Ovary (tissue), 9 donors: ENCODE data around the gene TRMT6. TPM values are rescaled to one million over a fixed set of nuclear protein-coding genes. Genes with fewer than 3 reads are reported as not detected.

Experiments
- DNase-seq, 5 donors: peaks; one replicate each; pipeline ENCODE4 v3.0.0-alpha.2; 2019 to 2020
- H3K27ac ChIP-seq, 2 donors: fragments of 200-600 bp; one replicate each; pipeline versions ENCODE4 v1.5.1 to v1.8.0; 2019 to 2022
- H3K27me3 ChIP-seq: fragments of 200-600 bp; one replicate; pipeline ENCODE4 v1.8.0; 2022
- H3K36me3 ChIP-seq: fragments of 200-600 bp; sonication (generic); one replicate; pipeline ENCODE4 v1.5.1; 2019
- H3K4me1 ChIP-seq: one replicate; pipeline ENCODE4 v1.8.1; 2013; ENCODE audit warnings: mild to moderate bottlenecking, moderate library complexity; ENCODE audit not compliant: insufficient read depth
- H3K4me3 ChIP-seq: fragments of 200-600 bp; sonication (generic); one replicate; pipeline ENCODE4 v1.5.1; 2017
- H3K9me3 ChIP-seq, 2 donors: fragments of 200-600 bp in 1 of 2; sonication (generic) in 1 of 2; one replicate each; pipeline versions ENCODE4 v1.5.1 to v1.8.1; 2013 to 2019; ENCODE audit warnings: mild to moderate bottlenecking in 1 of 2, moderate library complexity in 1 of 2
- EP300 ChIP-seq: sonication (generic); formaldehyde crosslinking; IDR thresholded peaks from one replicate; pipeline ENCODE4 v1.6.1; 2017; ENCODE audit warnings: antibody characterized with exemption
- POLR2A ChIP-seq: fragments of 450-650 bp; IDR thresholded peaks from one replicate; pipeline ENCODE4 v1.6.1; 2017; ENCODE audit warnings: antibody characterized with exemption, mild to moderate bottlenecking, moderate library complexity
- WGBS, 3 donors: extraction: QIAGEN DNeasy Blood & Tissue Kit in 1 of 3; methylation state at CpG; one replicate each; pipeline versions ENCODE4 v1.1.5 to v1.1.7; 2013 to 2017; 5-methylcytosine and 5-hydroxymethylcytosine counted together
- intact Hi-C, 4 donors: fragments of 100-400 bp; cut with DNase I; formaldehyde crosslinking; loops; one replicate each; pipeline versions ENCODE4 v1.11.0 to v1.15.1; 2022 to 2023
- polyA plus RNA-seq, 2 donors: library from polyadenylated mRNA; stranded (reverse); fragments of 200-250 nt in 1 of 2; fragments of 350-450 nt in 1 of 2; fragmentation: Illumina TruSeq in 1 of 2; extraction: RNeasy Lipid Tissue Mini Kit (QIAGEN cat#74804) in 1 of 2; gene quantifications; one replicate each; pipeline ENCODE4 v1.2.3, GENCODE V29; 2013 to 2014
- total RNA-seq, 7 donors: library from RNA; depleted of rRNA in 2 of 7; stranded (reverse); fragments of >200 nt in 2 of 7; fragmentation: NEBNext Ultra II Directional in 3 of 7; extraction: Animal tissue kit (Norgen Biotek cat#: 25700) in 3 of 7; gene quantifications; one replicate each; pipeline versions ENCODE4 v1.1.0 to v1.2.4, GENCODE V29; 2016 to 2023
- TF ChIP-seq, protein P1 (sequence below), 3 donors: fragments of 450-650 bp in 2 of 3; fragments of 200-600 bp in 1 of 3; IDR thresholded peaks; one replicate each; pipeline versions ENCODE4 v1.5.1 to v1.8.0; 2016 to 2022; ENCODE audit warnings: antibody characterized with exemption in 3 of 3, mild to moderate bottlenecking in 1 of 3
- donor health status: DM: no; HTN: no; CAD: no; lungs with moderate emphysema.
- donor health status: DM: no; HTN: no; CAD: no.
- donor health status: Bipolar disorder and iron deficiency.
- donor health status: DM: yes; HTN: yes; CAD: no.
- donor health status: DM: no; HTN: no; CAD: no.
- donor health status: DM: yes; HTN: yes; CAD: no.

TRMT6 gene
- total and polyA plus RNA-seq, 9 donors: 5.8 to 19.3 (median 11.5) TPM

DNA sequence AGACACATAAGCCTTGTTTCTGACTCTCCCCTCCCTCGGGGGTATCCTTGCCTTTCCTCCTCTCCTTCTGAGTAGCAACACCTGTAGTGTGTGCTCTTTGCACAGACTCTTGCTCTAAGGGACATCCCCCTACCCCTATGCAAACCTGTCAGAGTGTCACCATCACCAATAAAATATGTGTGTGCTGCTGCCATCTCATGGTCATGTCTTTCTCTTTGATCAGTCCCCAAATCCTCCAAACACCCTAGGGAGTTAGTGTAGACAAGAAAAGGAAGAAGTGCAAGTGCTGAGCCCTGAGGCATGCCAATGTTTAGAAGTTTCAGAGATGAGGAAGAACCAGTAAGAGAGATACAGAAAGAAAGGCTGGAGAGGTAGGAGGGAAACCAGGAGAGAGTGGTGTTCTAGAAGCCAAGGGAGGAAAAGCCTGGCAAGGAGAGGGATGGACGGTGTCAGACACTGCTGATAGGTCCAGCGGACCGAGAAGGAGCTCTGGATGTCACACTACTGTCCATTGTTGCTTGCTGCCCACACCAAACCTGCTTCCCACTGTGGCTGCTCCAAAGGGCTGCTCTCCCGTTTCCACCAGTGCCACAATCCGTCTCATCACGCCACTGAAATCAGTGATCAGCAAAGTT is 16.4 kb downstream of the TRMT6 start:
- H3K27ac ChIP-seq: no peak overlapping the region
- intact Hi-C loops: loop anchor here in 1 of 4 donors (5.0 kb wide), 1 partner anchor 1978 kb away; no protein-coding TSS in a partner anchor

GRCh38 chr20:5932796-5933195 is 17.5 kb downstream of the TRMT6 start:
- no peaks in the 10 kb centered on the region for H3K9me3 ChIP-seq
- no peaks in the 10 kb centered on the region for H3K27me3 ChIP-seq
- no peaks in the 10 kb centered on the region for H3K4me1 ChIP-seq
- TF ChIP-seq, protein P1, sequence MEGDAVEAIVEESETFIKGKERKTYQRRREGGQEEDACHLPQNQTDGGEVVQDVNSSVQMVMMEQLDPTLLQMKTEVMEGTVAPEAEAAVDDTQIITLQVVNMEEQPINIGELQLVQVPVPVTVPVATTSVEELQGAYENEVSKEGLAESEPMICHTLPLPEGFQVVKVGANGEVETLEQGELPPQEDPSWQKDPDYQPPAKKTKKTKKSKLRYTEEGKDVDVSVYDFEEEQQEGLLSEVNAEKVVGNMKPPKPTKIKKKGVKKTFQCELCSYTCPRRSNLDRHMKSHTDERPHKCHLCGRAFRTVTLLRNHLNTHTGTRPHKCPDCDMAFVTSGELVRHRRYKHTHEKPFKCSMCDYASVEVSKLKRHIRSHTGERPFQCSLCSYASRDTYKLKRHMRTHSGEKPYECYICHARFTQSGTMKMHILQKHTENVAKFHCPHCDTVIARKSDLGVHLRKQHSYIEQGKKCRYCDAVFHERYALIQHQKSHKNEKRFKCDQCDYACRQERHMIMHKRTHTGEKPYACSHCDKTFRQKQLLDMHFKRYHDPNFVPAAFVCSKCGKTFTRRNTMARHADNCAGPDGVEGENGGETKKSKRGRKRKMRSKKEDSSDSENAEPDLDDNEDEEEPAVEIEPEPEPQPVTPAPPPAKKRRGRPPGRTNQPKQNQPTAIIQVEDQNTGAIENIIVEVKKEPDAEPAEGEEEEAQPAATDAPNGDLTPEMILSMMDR (IDR thresholded peaks at IDR 0.05): no peak
- TF ChIP-seq EP300 (no peak), POLR2A (no peak)
- intact Hi-C loops: loop anchor here in 1 of 4 donors (5.0 kb wide), 1 partner anchor 1980 kb away; no protein-coding TSS in a partner anchor
- H3K27ac ChIP-seq: no peak overlapping the region
- no peak overlapping the region for H3K4me3 ChIP-seq
- WGBS, 3 donors: 61 to 74% (median 70%) methylated on average over 3 of the region's 3 CpGs
- no peaks in the 10 kb centered on the region for H3K36me3 ChIP-seq
- no peak for DNase-seq

More for the DNA sequence above, 16.4 kb downstream of the TRMT6 start:
- Histone ChIP-seq H3K4me1 (no peaks in the 10 kb centered on the region), H3K9me3 (no peaks in the 10 kb centered on the region), H3K36me3 (no peaks in the 10 kb centered on the region), H3K4me3 (no peak overlapping the region), H3K27me3 (no peaks in the 10 kb centered on the region)
- DNase-seq: no peak
- WGBS, 3 donors: 69 to 74% (median 70%) methylated on average over 7 of the region's 7 CpGs
- TF ChIP-seq EP300 (no peak), POLR2A (no peak)
- TF ChIP-seq, protein P1 (IDR thresholded peaks at IDR 0.05): no peak

DNA sequence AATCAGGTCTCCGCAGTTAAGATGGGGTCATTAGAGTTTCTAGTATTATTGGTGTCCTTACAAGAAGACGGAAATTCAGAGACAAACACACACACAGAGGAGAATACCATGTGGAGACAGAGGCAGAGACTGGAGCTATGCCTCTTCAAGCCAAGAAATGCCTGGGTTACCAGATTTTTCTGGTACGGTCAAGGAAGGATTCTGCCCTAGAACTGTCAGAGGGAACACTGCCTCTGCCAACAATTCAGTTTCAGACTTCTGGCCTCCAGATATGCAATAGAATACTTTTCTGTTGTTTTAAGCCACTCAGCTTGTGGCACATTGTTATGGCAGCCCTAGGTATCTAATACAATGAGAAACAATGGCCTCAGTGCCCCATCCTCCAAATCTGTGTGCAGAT is 18.9 kb downstream of the TRMT6 start:
- DNase-seq: no peak
- WGBS, 3 donors: 79 to 85% (median 82%) methylated on average over 3 of the region's 3 CpGs
- H3K27me3 ChIP-seq: no peaks in the 10 kb centered on the region
- no peaks in the 10 kb centered on the region for H3K36me3 ChIP-seq
- no peak overlapping the region for H3K4me3 ChIP-seq
- intact Hi-C loops: loop anchor here in 1 of 4 donors (5.0 kb wide), 1 partner anchor 1981 kb away; no protein-coding TSS in a partner anchor
- no peaks in the 10 kb centered on the region for H3K4me1 ChIP-seq
- TF ChIP-seq EP300 (no peak), POLR2A (no peak)
- TF ChIP-seq, protein P1 (IDR thresholded peaks at IDR 0.05): no peak
- no peak overlapping the region for H3K27ac ChIP-seq
- H3K9me3 ChIP-seq: no peaks in the 10 kb centered on the region

GRCh38 chr20:5928836-5929715 is 21.3 kb downstream of the TRMT6 start:
- TF ChIP-seq, protein P1 (IDR thresholded peaks at IDR 0.05): no peak
- TF ChIP-seq POLR2A: no peak
- TF ChIP-seq EP300: no peak
- no peaks in the 10 kb centered on the region for H3K36me3 ChIP-seq
- no peaks in the 10 kb centered on the region for H3K9me3 ChIP-seq
- H3K27ac ChIP-seq: no peak overlapping the region
- no peaks in the 10 kb centered on the region for H3K4me1 ChIP-seq
- no peak overlapping the region for H3K4me3 ChIP-seq
- WGBS, 3 donors: 76 to 79% (median 77%) methylated on average over 8 of the region's 8 CpGs
- no peak for DNase-seq
- intact Hi-C loops: no loop called here
- H3K27me3 ChIP-seq: no peaks in the 10 kb centered on the region
